Right lobe of liver (tissue), 6 donors: ENCODE data around the gene FANCD2. TPM values are rescaled to one million over a fixed set of nuclear protein-coding genes. Genes with fewer than 3 reads are reported as not detected.

ENCODE experiments used
- ATAC-seq, 4 donors: fragments of 200-7000 bp; cut with Tn5 transposase; one replicate each; pipeline ENCODE4 v1.9.1; 2020; ENCODE audit warnings: mild to moderate bottlenecking in 4 of 4, moderate library complexity in 4 of 4
- DNase-seq, 3 donors: peaks; one replicate each; pipeline ENCODE4 v3.0.0-alpha.2; 2020
- H3K27ac ChIP-seq, 3 donors: fragments of 200-600 bp; one replicate each; pipeline ENCODE4 v1.8.0; 2022
- H3K27me3 ChIP-seq, 2 donors: fragments of 200-600 bp; one replicate each; pipeline ENCODE4 v1.8.0; 2022
- H3K36me3 ChIP-seq, 4 donors: fragments of 200-600 bp; sonication (generic) in 1 of 4; one replicate each; pipeline versions ENCODE4 v1.5.1 to v1.8.0; 2017 to 2022; ENCODE audit warnings: control low read depth in 1 of 4
- H3K4me1 ChIP-seq, 4 donors: fragments of 200-600 bp; sonication (generic) in 1 of 4; one replicate each; pipeline versions ENCODE4 v1.5.1 to v1.8.0; 2017 to 2022; ENCODE audit warnings: control low read depth in 1 of 4
- H3K4me3 ChIP-seq, 3 donors: fragments of 200-600 bp; one replicate each; pipeline ENCODE4 v1.8.0; 2022
- H3K9me3 ChIP-seq, 4 donors: fragments of 200-600 bp; sonication (generic) in 1 of 4; one replicate each; pipeline versions ENCODE4 v1.5.1 to v1.8.0; 2017 to 2022; ENCODE audit warnings: control low read depth in 1 of 4
- CTCF ChIP-seq, 4 donors: fragments of 200-600 bp in 3 of 4; fragments of 450-650 bp in 1 of 4; IDR thresholded peaks; one replicate each; pipeline versions ENCODE4 v1.5.1 to v1.8.0; 2016 to 2022; ENCODE audit warnings: antibody characterized with exemption in 4 of 4, mild to moderate bottlenecking in 2 of 4
- POLR2A ChIP-seq: fragments of 450-650 bp; IDR thresholded peaks from one replicate; pipeline ENCODE4 v1.6.1; 2017; ENCODE audit warnings: antibody characterized with exemption, mild to moderate bottlenecking
- WGBS: methylation state at CpG from one replicate; pipeline ENCODE4 v1.1.6; 2018; ENCODE audit warnings: low coverage, low lambda C conversion rate; ENCODE audit not compliant: insufficient coverage; ENCODE audit errors: missing lambda C conversion rate; 5-methylcytosine and 5-hydroxymethylcytosine counted together
- intact Hi-C, 2 donors: fragments of 100-400 bp; cut with DNase I; formaldehyde crosslinking; loops; one replicate each; pipeline versions ENCODE4 v1.11.2 to v1.14.1; 2022
- total RNA-seq, 6 experiments: library from RNA; depleted of rRNA in 2 of 6; stranded (reverse); fragments of >200 nt in 2 of 6; fragmentation: NEBNext Ultra II Directional in 3 of 6; extraction: Animal tissue kit (Norgen Biotek cat#: 25700) in 3 of 6; gene quantifications; one replicate each; pipeline versions ENCODE4 v1.1.0 to v1.2.4, GENCODE V29; 2016 to 2023
- donor health status: DM: no; HTN: yes; CAD: no.
- donor health status: DM: no; HTN: no; CAD: no.
- donor health status: DM: no; HTN: no; CAD: no.
- donor health status: DM: no; HTN: yes; CAD: no.
- donor health status: DM: no; HTN: yes; CAD: no.

FANCD2 gene
- total RNA-seq, 6 experiments from 2014 or later = 0.40 to 4.8 (median 1.8) TPM

GRCh38 chr3:10136426-10137005, 110.3 kb downstream of the FANCD2 start:
- 78% methylated on average over 7 of the region's 25 CpGs for WGBS
- DNase-seq (no peak), ATAC-seq (no peak)
- no peaks in the 10 kb centered on the region for H3K27me3 ChIP-seq
- H3K4me3 ChIP-seq = no peak overlapping the region
- TF ChIP-seq POLR2A (no peak), CTCF (IDR thresholded peaks at IDR 0.05) (no peak)
- H3K27ac ChIP-seq = no peak overlapping the region
- no peaks in the 10 kb centered on the region for H3K36me3 ChIP-seq
- no peaks in the 10 kb centered on the region for H3K4me1 ChIP-seq
- intact Hi-C loops = no loop called here
- no peaks in the 10 kb centered on the region for H3K9me3 ChIP-seq

- intact Hi-C loops = no loop called here
- no peaks in the 10 kb centered on the region for H3K9me3 ChIP-seq
- 65% methylated on average over 4 of the region's 4 CpGs for WGBS
- H3K4me3 ChIP-seq = no peak overlapping the region
- H3K4me1 ChIP-seq = no peaks in the 10 kb centered on the region
- H3K36me3 ChIP-seq = no peaks in the 10 kb centered on the region
- DNase-seq = no peak
- no peak for TF ChIP-seq POLR2A
- no peak for TF ChIP-seq CTCF (IDR thresholded peaks at IDR 0.05)
- no peak overlapping the region for H3K27ac ChIP-seq
- H3K27me3 ChIP-seq = no peaks in the 10 kb centered on the region
- ATAC-seq = no peak
These were observed 110.9 kb downstream of the FANCD2 start for GRCh38 chr3:10137178-10137577.

- Histone ChIP-seq H3K27me3 (no peaks in the 10 kb centered on the region), H3K36me3 (peaks cover 0 to 5% (median 0%) of the 10 kb centered on the region in 4 donors), H3K4me3 (peak overlapping the region in 2 of 3 donors; percentile 60 to 95), H3K4me1 (peaks cover 0 to 28% (median 9%) of the 10 kb centered on the region in 4 donors), H3K27ac (peak overlapping the region in 2 of 3 donors; percentile 48 to 85), H3K9me3 (no peaks in the 10 kb centered on the region)
- no peak for TF ChIP-seq POLR2A
- no peak for TF ChIP-seq CTCF (IDR thresholded peaks at IDR 0.05)
- no peak for ATAC-seq
- peak in 1 of 3 donors; percentile 27 for DNase-seq
- intact Hi-C loops = no loop called here
- 81% methylated on average over 23 of the region's 23 CpGs for WGBS
These were observed 114.8 kb downstream of the FANCD2 start for GRCh38 chr3:10140996-10141546.

- WGBS = 45% methylated on average over 28 of the region's 29 CpGs
- Histone ChIP-seq H3K4me3 (peak overlapping the region; percentile 60 to 95 (median 77)), H3K27me3 (no peaks in the 10 kb centered on the region), H3K36me3 (peaks cover 0 to 11% (median 0%) of the 10 kb centered on the region in 4 donors), H3K9me3 (no peaks in the 10 kb centered on the region), H3K4me1 (peaks cover 0 to 28% (median 9%) of the 10 kb centered on the region in 4 donors), H3K27ac (peak overlapping the region in 1 of 3 donors; percentile 85)
- ATAC-seq (no peak), DNase-seq (peak in 1 of 3 donors; percentile 34)
- no peak for TF ChIP-seq CTCF (IDR thresholded peaks at IDR 0.05)
- TF ChIP-seq POLR2A = no peak
- intact Hi-C loops = no loop called here
These were observed 116.7 kb downstream of the FANCD2 start for GRCh38 chr3:10142707-10143560.
